SK-N-SH (cell line): ENCODE measurements around the gene CPM. TPM values are rescaled to one million over a fixed set of nuclear protein-coding genes. Genes with fewer than 3 reads are reported as not detected.

Experiments used
- CTCF ChIA-PET: fragments of 300-600, 350-600 bp; formaldehyde crosslinking; extraction: SDS; loops from one replicate; lab custom pipeline; 2021; lab: Yijun Ruan, JAX
- POLR2A ChIA-PET: fragments of 350-600 bp; sonication (Branson Sonifier 250); formaldehyde crosslinking; extraction: SDS; loops from one replicate; lab custom pipeline; 2020; ENCODE audit warnings: antibody characterized with exemption, inconsistent platforms; lab: Yijun Ruan, JAX
- DNase-seq: peaks from one replicate; pipeline ENCODE4 v3.0.0; 2012
- H2AFZ ChIP-seq: fragments of 200-600 bp; sonication (generic); 2 replicates; pipeline ENCODE4 v1.8.1; 2016; ENCODE audit warnings: antibody characterized with exemption, mild to moderate bottlenecking, low read depth
- H3F3A ChIP-seq: fragments of 200-600 bp; sonication (generic); replicated peaks from 2 replicates; pipeline ENCODE3; 2016; ENCODE audit warnings: antibody characterized with exemption, mild to moderate bottlenecking; ENCODE audit not compliant: insufficient read depth
- H3K27ac ChIP-seq, 2 experiments: fragments of 200-500 bp in 1 of 2; fragments of 200-600 bp in 1 of 2; sonication (Bioruptor generic) in 1 of 2; sonication (generic), shearing (Covaris generic) in 1 of 2; 2 replicates each; pipeline versions ENCODE4 v1.5.1 to v1.6.1; 2014 to 2016; ENCODE audit warnings: low read depth in 2 of 2, inconsistent platforms in 1 of 2, low read length in 1 of 2, mild to moderate bottlenecking in 1 of 2, mixed read lengths in 1 of 2
- H3K27me3 ChIP-seq: fragments of 200-600 bp; sonication (generic), shearing (Covaris generic); 2 replicates; pipeline ENCODE4 v1.6.1; 2016; ENCODE audit warnings: mixed run types; ENCODE audit not compliant: insufficient read depth
- H3K36me3 ChIP-seq, 2 experiments: fragments of 200-500 bp in 1 of 2; fragments of 200-600 bp in 1 of 2; sonication (Bioruptor generic) in 1 of 2; sonication (generic) in 1 of 2; replicated peaks in 1 of 2; 2 replicates each; pipeline versions ENCODE3 to v1.5.1; 2014 to 2016; ENCODE audit warnings: low read length in 1 of 2, mild to moderate bottlenecking in 1 of 2; ENCODE audit not compliant: insufficient read depth in 2 of 2, control insufficient read depth in 1 of 2
- H3K4me1 ChIP-seq, 2 experiments: fragments of 200-500 bp in 1 of 2; fragments of 200-600 bp in 1 of 2; sonication (Bioruptor generic) in 1 of 2; sonication (generic), shearing (Covaris generic) in 1 of 2; 2 replicates each; pipeline versions ENCODE4 v1.5.1 to v1.6.1; 2014 to 2016; ENCODE audit warnings: low read depth in 1 of 2, low read length in 1 of 2, mixed run types in 1 of 2; ENCODE audit not compliant: insufficient read depth in 2 of 2, control insufficient read depth in 1 of 2
- H3K4me2 ChIP-seq: fragments of 200-600 bp; sonication (generic), shearing (Covaris generic); 2 replicates; pipeline ENCODE4 v1.6.1; 2017; ENCODE audit warnings: mixed run types
- H3K4me3 ChIP-seq, 2 experiments: fragments of 200-500 bp in 1 of 2; fragments of 200-600 bp in 1 of 2; sonication (Bioruptor generic) in 1 of 2; sonication (generic), shearing (Covaris generic) in 1 of 2; 2 replicates each; pipeline versions ENCODE4 v1.5.1 to v1.8.1; 2014 to 2016; ENCODE audit warnings: low read depth in 2 of 2, inconsistent platforms in 1 of 2, low read length in 1 of 2, mild to moderate bottlenecking in 1 of 2, mixed read lengths in 1 of 2, moderate library complexity in 1 of 2
- H3K79me2 ChIP-seq: fragments of 200-600 bp; sonication (generic); 2 replicates; pipeline ENCODE4 v1.8.1; 2017; ENCODE audit warnings: mild to moderate bottlenecking; ENCODE audit not compliant: insufficient read depth
- H3K9ac ChIP-seq: fragments of 200-600 bp; sonication (generic); 2 replicates; pipeline ENCODE4 v1.6.1; 2017; ENCODE audit warnings: mixed run types
- H3K9me2 ChIP-seq: fragments of 200-600 bp; sonication (generic); 2 replicates; pipeline ENCODE4 v1.6.1; 2017; ENCODE audit warnings: mixed run types
- H3K9me3 ChIP-seq: fragments of 200-600 bp; sonication (generic); 2 replicates; pipeline ENCODE4 v1.6.1; 2017; ENCODE audit warnings: mixed run types, mild to moderate bottlenecking, moderate library complexity
- H4K20me1 ChIP-seq: fragments of 200-600 bp; sonication (generic); 2 replicates; pipeline ENCODE4 v1.6.1; 2017; ENCODE audit warnings: mild to moderate bottlenecking, mixed run types; ENCODE audit not compliant: insufficient read depth
- ELF1 ChIP-seq: IDR thresholded peaks from 2 replicates; pipeline ENCODE4 v1.4.0; 2012
- EZH2phosphoT487 ChIP-seq: fragments of 200-600 bp; sonication (generic); IDR thresholded peaks from 2 replicates; pipeline ENCODE4 v1.6.1; 2017; ENCODE audit warnings: low read depth, mixed run types, mild to moderate bottlenecking, antibody characterized with exemption, moderate library complexity, borderline replicate concordance
- FOSL2 ChIP-seq: IDR thresholded peaks from 2 replicates; pipeline ENCODE4 v1.4.0; 2012; ENCODE audit warnings: low read depth, mild to moderate bottlenecking, moderate library complexity, borderline replicate concordance
- FOXM1 ChIP-seq: IDR thresholded peaks from 2 replicates; pipeline ENCODE4 v1.4.0; 2012; ENCODE audit warnings: low read depth, mild to moderate bottlenecking
- GABPA ChIP-seq: IDR thresholded peaks from 2 replicates; pipeline ENCODE4 v1.4.0; 2012; ENCODE audit warnings: low read depth, mild to moderate bottlenecking
- GATA2 ChIP-seq: sonication (generic); formaldehyde crosslinking; IDR thresholded peaks from 2 replicates; pipeline ENCODE4 v1.5.0; 2020; ENCODE audit warnings: mild to moderate bottlenecking, missing genetic modification reagents
- JUND ChIP-seq: IDR thresholded peaks from 2 replicates; pipeline ENCODE4 v1.4.0; 2012
- MAX ChIP-seq: IDR thresholded peaks from 2 replicates; pipeline ENCODE4 v1.4.0; 2012; ENCODE audit warnings: low read depth
- MEF2A ChIP-seq: IDR thresholded peaks from 2 replicates; pipeline ENCODE4 v1.4.0; 2012; ENCODE audit warnings: low read depth, borderline replicate concordance
- MXI1 ChIP-seq: IDR thresholded peaks from 2 replicates; pipeline ENCODE4 v1.6.1; 2012; ENCODE audit warnings: mild to moderate bottlenecking, low read depth, low read length, improper control_type of control experiment
- NFIC ChIP-seq: IDR thresholded peaks from 2 replicates; pipeline ENCODE4 v1.4.0; 2012; ENCODE audit warnings: borderline replicate concordance
- PBX3 ChIP-seq: IDR thresholded peaks from 2 replicates; pipeline ENCODE4; 2012
- POLR2AphosphoS5 ChIP-seq: IDR thresholded peaks from 2 replicates; pipeline ENCODE4 v1.6.1; 2012; ENCODE audit warnings: low read depth, low read length
- RAD21 ChIP-seq: IDR thresholded peaks from 2 replicates; pipeline ENCODE4 v1.6.1; 2012; ENCODE audit warnings: mild to moderate bottlenecking, low read length
- RFX5 ChIP-seq: IDR thresholded peaks from 2 replicates; pipeline ENCODE4 v1.6.1; 2012; ENCODE audit warnings: mild to moderate bottlenecking, improper control_type of control experiment, low read length
- RXRA ChIP-seq: IDR thresholded peaks from 2 replicates; pipeline ENCODE4 v1.4.0; 2012; ENCODE audit warnings: low read depth, mild to moderate bottlenecking, borderline replicate concordance
- TEAD4 ChIP-seq: IDR thresholded peaks from 2 replicates; pipeline ENCODE4 v1.4.0; 2012; ENCODE audit warnings: mild to moderate bottlenecking, borderline replicate concordance; ENCODE audit not compliant: insufficient read depth
- USF1 ChIP-seq: IDR thresholded peaks from 2 replicates; pipeline ENCODE4 v1.4.0; 2012; ENCODE audit warnings: low read depth, borderline replicate concordance
- USF2 ChIP-seq: fragments of 150-350 bp; IDR thresholded peaks from 2 replicates; pipeline ENCODE4 v1.6.1; 2017; ENCODE audit warnings: antibody characterized with exemption, low read length, low read depth, borderline replicate concordance
- YY1 ChIP-seq: IDR thresholded peaks from 2 replicates; pipeline ENCODE4 v1.4.0; 2012; ENCODE audit warnings: low read depth, mild to moderate bottlenecking
- whole genome bisulfite sequencing: methylation state at CpG from one replicate; pipeline ENCODE4 v1.1.6; 2017; ENCODE audit warnings: low lambda C conversion rate; 5-methylcytosine and 5-hydroxymethylcytosine counted together
- polyA plus RNA-seq, 3 experiments: library from polyadenylated mRNA; depleted of rRNA; stranded (reverse); fragments of >200 nt; gene quantifications; 2 replicates each; pipeline ENCODE4 v1.2.3, GENCODE V29; 2012

CPM gene
- polyA plus RNA-seq, 1 of the 3 experiments (the other 2 are of a cell fraction): 10.8 TPM

GRCh38 chr12:68877583-68877982 lies 55.4 kb downstream of the CPM start:
- Histone ChIP-seq H3K9ac (no peak overlapping the region), H3F3A (no peaks in the 10 kb centered on the region), H3K4me1 (no peaks in the 10 kb centered on the region), H2AFZ (no peak overlapping the region), H3K9me2 (no peaks in the 10 kb centered on the region), H4K20me1 (no peaks in the 10 kb centered on the region), H3K9me3 (no peaks in the 10 kb centered on the region), H3K4me3 (no peak overlapping the region), H3K27me3 (no peaks in the 10 kb centered on the region), H3K79me2 (no peaks in the 10 kb centered on the region), H3K4me2 (no peak overlapping the region), H3K36me3 (no peaks in the 10 kb centered on the region), H3K27ac (no peak overlapping the region)
- CTCF ChIA-PET: interaction anchor here (1.6 kb wide), 1 partner anchor 10 kb away, joined by 3 read pairs; no protein-coding TSS in a partner anchor
- no peak for DNase-seq
- 57% methylated on average over 4 of the region's 4 CpGs for WGBS
- POLR2A ChIA-PET: no interaction called here
- no peak for TF ChIP-seq RFX5
- no peak for TF ChIP-seq ELF1
- TF ChIP-seq GABPA: no peak
- TF ChIP-seq GATA2 (CRISPR knock-in tag): no peak
- TF ChIP-seq PBX3: no peak
- no peak for TF ChIP-seq JUND
- no peak for TF ChIP-seq MEF2A
- no peak for TF ChIP-seq TEAD4
- TF ChIP-seq FOSL2: no peak
- no peak for TF ChIP-seq RAD21
- no peak for TF ChIP-seq RXRA
- TF ChIP-seq USF1: no peak

- Histone ChIP-seq H3K4me1 (no peaks in the 10 kb centered on the region), H3K27me3 (no peaks in the 10 kb centered on the region), H3K9me3 (no peaks in the 10 kb centered on the region), H3K79me2 (no peaks in the 10 kb centered on the region), H3F3A (no peaks in the 10 kb centered on the region), H3K9ac (no peak overlapping the region), H4K20me1 (no peaks in the 10 kb centered on the region), H3K4me2 (no peak overlapping the region), H3K36me3 (no peaks in the 10 kb centered on the region), H3K4me3 (no peak overlapping the region), H2AFZ (0 out of 2 replicates have a peak overlapping the region, but pooled peaks have one; percentile 57), H3K9me2 (no peaks in the 10 kb centered on the region), H3K27ac (no peak overlapping the region)
- CTCF ChIA-PET: no interaction called here
- WGBS: 17% methylated on average over 4 of the region's 4 CpGs
- DNase-seq: no peak
- TF ChIP-seq POLR2AphosphoS5 (no peak), MXI1 (no peak), NFIC (no peak), TEAD4 (no peak), USF2 (no peak), MAX (no peak), YY1 (no peak), FOSL2 (no peak), RFX5 (no peak), ELF1 (no peak), EZH2phosphoT487 (no peak), FOXM1 (no peak)
- POLR2A ChIA-PET: no interaction called here
Measured at GRCh38 chr12:68876461-68876860, 56.5 kb downstream of the CPM start.
